Measurements from ENCODE around the gene NECTIN2. TPM values are rescaled to one million over a fixed set of nuclear protein-coding genes. Genes with fewer than 3 reads are reported as not detected.

Gene NECTIN2
- 1 to 10 TPM; 1.3 to 1.6 TPM for total RNA-seq

GRCh38 chr19:44845612-44846454 is at the start of gene NECTIN2:
NECTIN2 (plus strand) TSS chr19:44846297; CDS start chr19:44846526, 229 bp downstream.
- Mint-ChIP-seq H3K4me3 (peak within 1 kb of the TSS; percentile 88), H3K36me3 (no peaks in the 10 kb centered on the region), H3K27me3 (peaks cover 9 to 20% of the 10 kb centered on the region in 2 donors), H3K9me3 (no peaks in the 10 kb centered on the region), H3K27ac (peak within 1 kb of the TSS; percentile 19 to 30), H3K4me1 (ENCODE audit: low read depth in 2 of 2) (peaks cover 20 to 25% of the 10 kb centered on the region in 2 donors)
- ATAC-seq (peak; percentile 85 to 93), DNase-seq (ENCODE audit: low spot score) (peak; percentile 97)

GRCh38 chr19:44796701-44797115 is 49.4 kb upstream of the NECTIN2 start:
- ATAC-seq (no peak), DNase-seq (ENCODE audit: low spot score) (no peak)
- no peak overlapping the region for H3K4me3 Mint-ChIP-seq
- no peaks in the 10 kb centered on the region for H3K4me1 Mint-ChIP-seq (ENCODE audit: low read depth in 2 of 2)
- no peaks in the 10 kb centered on the region for H3K36me3 Mint-ChIP-seq
- H3K9me3 Mint-ChIP-seq: no peaks in the 10 kb centered on the region
- H3K27me3 Mint-ChIP-seq: no peaks in the 10 kb centered on the region
- H3K27ac Mint-ChIP-seq: peak overlapping the region in 1 of 2 donors; percentile 39

GRCh38 chr19:44799627-44800346 is 46.3 kb upstream of the NECTIN2 start:
- H3K36me3 Mint-ChIP-seq: no peaks in the 10 kb centered on the region
- H3K27me3 Mint-ChIP-seq: no peaks in the 10 kb centered on the region
- no peaks in the 10 kb centered on the region for H3K4me1 Mint-ChIP-seq (ENCODE audit: low read depth in 2 of 2)
- H3K9me3 Mint-ChIP-seq: no peaks in the 10 kb centered on the region
- peak overlapping the region in 1 of 2 donors; percentile 15 for H3K27ac Mint-ChIP-seq
- ATAC-seq (peak in 1 of 2 donors; percentile 5), DNase-seq (ENCODE audit: low spot score) (no peak)
- no peak overlapping the region for H3K4me3 Mint-ChIP-seq

- Mint-ChIP-seq H3K27ac (no peak overlapping the region), H3K27me3 (no peaks in the 10 kb centered on the region), H3K4me3 (no peak overlapping the region), H3K36me3 (no peaks in the 10 kb centered on the region), H3K9me3 (no peaks in the 10 kb centered on the region), H3K4me1 (ENCODE audit: low read depth in 2 of 2) (no peaks in the 10 kb centered on the region)
- DNase-seq (ENCODE audit: low spot score) (peak; percentile 85), ATAC-seq (peak; percentile 91 to 95)
Measured at GRCh38 chr19:44800461-44800860, 45.6 kb upstream of the NECTIN2 start.

- ATAC-seq (no peak), DNase-seq (ENCODE audit: low spot score) (no peak)
- Mint-ChIP-seq H3K4me3 (no peak overlapping the region), H3K27me3 (peaks cover 0 to 5% of the 10 kb centered on the region in 2 donors), H3K27ac (peak overlapping the region in 1 of 2 donors; percentile 28), H3K9me3 (no peaks in the 10 kb centered on the region), H3K4me1 (ENCODE audit: low read depth in 2 of 2) (no peaks in the 10 kb centered on the region), H3K36me3 (no peaks in the 10 kb centered on the region)
Measured at GRCh38 chr19:44803442-44804428, 42.4 kb upstream of the NECTIN2 start.

GRCh38 chr19:44806291-44806690 is 39.8 kb upstream of the NECTIN2 start:
- Mint-ChIP-seq H3K36me3 (no peaks in the 10 kb centered on the region), H3K9me3 (no peaks in the 10 kb centered on the region), H3K27me3 (peaks cover 0 to 8% of the 10 kb centered on the region in 2 donors), H3K4me3 (no peak overlapping the region), H3K27ac (no peak overlapping the region), H3K4me1 (ENCODE audit: low read depth in 2 of 2) (no peaks in the 10 kb centered on the region)
- ATAC-seq (no peak), DNase-seq (ENCODE audit: low spot score) (no peak)

GRCh38 chr19:44807162-44807561 is 38.9 kb upstream of the NECTIN2 start:
- no peaks in the 10 kb centered on the region for H3K9me3 Mint-ChIP-seq
- H3K36me3 Mint-ChIP-seq: no peaks in the 10 kb centered on the region

GRCh38 chr19:44807652-44808462 is 38.2 kb upstream of the NECTIN2 start:
- Mint-ChIP-seq H3K27me3 (peaks cover 0 to 8% of the 10 kb centered on the region in 2 donors), H3K36me3 (no peaks in the 10 kb centered on the region), H3K4me3 (peak overlapping the region; percentile 17), H3K9me3 (no peaks in the 10 kb centered on the region), H3K4me1 (ENCODE audit: low read depth in 2 of 2) (no peaks in the 10 kb centered on the region), H3K27ac (no peak overlapping the region)
- DNase-seq (ENCODE audit: low spot score) (no peak), ATAC-seq (no peak)

More at GRCh38 chr19:44807162-44807561, 38.9 kb upstream of the NECTIN2 start:
- Mint-ChIP-seq H3K4me1 (ENCODE audit: low read depth in 2 of 2) (no peaks in the 10 kb centered on the region), H3K27me3 (peaks cover 0 to 8% of the 10 kb centered on the region in 2 donors), H3K27ac (no peak overlapping the region), H3K4me3 (no peak overlapping the region)
- DNase-seq (ENCODE audit: low spot score) (no peak), ATAC-seq (no peak)

GRCh38 chr19:44808463-44809371 is 37.4 kb upstream of the NECTIN2 start, which contains the start of gene BCAM:
BCAM (plus strand) TSS chr19:44809103; CDS start chr19:44809125, 22 bp downstream.
- ATAC-seq: peak in 1 of 2 donors; percentile 16
- Mint-ChIP-seq H3K27ac (no peak within 1 kb of the TSS), H3K4me1 (ENCODE audit: low read depth in 2 of 2) (no peaks in the 10 kb centered on the region), H3K27me3 (peaks cover 0 to 8% of the 10 kb centered on the region in 2 donors), H3K9me3 (no peaks in the 10 kb centered on the region), H3K4me3 (peak within 1 kb of the TSS; percentile 17), H3K36me3 (no peaks in the 10 kb centered on the region)
- DNase-seq (ENCODE audit: low spot score): no peak

- H3K4me1 Mint-ChIP-seq (ENCODE audit: low read depth in 2 of 2): no peaks in the 10 kb centered on the region
- no peaks in the 10 kb centered on the region for H3K9me3 Mint-ChIP-seq
- no peak overlapping the region for H3K27ac Mint-ChIP-seq
- DNase-seq (ENCODE audit: low spot score) (no peak), ATAC-seq (no peak)
- no peak overlapping the region for H3K4me3 Mint-ChIP-seq
- H3K27me3 Mint-ChIP-seq: peaks cover 0 to 8% of the 10 kb centered on the region in 2 donors
- no peaks in the 10 kb centered on the region for H3K36me3 Mint-ChIP-seq
Measured at GRCh38 chr19:44809577-44810233, 36.4 kb upstream of the NECTIN2 start.

GRCh38 chr19:44810234-44811121 is 35.6 kb upstream of the NECTIN2 start:
- no peak overlapping the region for H3K27ac Mint-ChIP-seq

More at GRCh38 chr19:44810234-44811121, 35.6 kb upstream of the NECTIN2 start:
- DNase-seq (ENCODE audit: low spot score): no peak
- Mint-ChIP-seq H3K9me3 (no peaks in the 10 kb centered on the region), H3K36me3 (no peaks in the 10 kb centered on the region), H3K4me1 (ENCODE audit: low read depth in 2 of 2) (no peaks in the 10 kb centered on the region), H3K27me3 (peaks cover 0 to 8% of the 10 kb centered on the region in 2 donors), H3K4me3 (no peak overlapping the region)
- ATAC-seq: no peak
